ENCODE results near the gene MAGED2.
A peak's percentile ranks its signal among the peaks of the same experiment; 100 is the strongest.
"Not testable (repeated sequence)": the region's sequence is repeated elsewhere in the genome, so short reads cannot be mapped to it uniquely, and the experiment has no call there.

Gene MAGED2

DNA sequence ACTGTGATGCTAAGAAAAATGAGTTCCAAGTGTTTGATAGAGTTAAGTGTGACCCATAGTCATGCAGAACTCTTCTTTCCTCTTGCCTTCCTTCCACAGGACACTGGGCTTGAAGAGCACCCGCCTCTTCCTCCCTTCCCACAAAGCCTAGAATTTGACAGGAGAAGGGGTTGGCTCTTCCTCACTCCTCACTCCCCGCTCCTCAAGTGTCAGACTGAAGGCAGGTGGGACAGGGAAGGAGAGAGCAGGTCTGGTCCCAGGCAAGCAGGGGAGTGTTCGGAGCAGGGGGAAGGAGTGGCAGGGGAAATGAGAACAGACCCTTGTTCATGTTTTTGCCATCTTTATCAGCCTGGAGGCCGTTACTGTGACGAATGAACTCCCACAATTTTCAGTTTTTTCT is 10.7 kb downstream of the MAGED2 start:
- DNase-seq = no peak

- no peak for DNase-seq
These were observed 11.7 kb downstream of the MAGED2 start for GRCh38 chrX:54819201-54819600.

- no peak for DNase-seq
These were observed 13.2 kb downstream of the MAGED2 start for GRCh38 chrX:54820737-54821136.

DNA sequence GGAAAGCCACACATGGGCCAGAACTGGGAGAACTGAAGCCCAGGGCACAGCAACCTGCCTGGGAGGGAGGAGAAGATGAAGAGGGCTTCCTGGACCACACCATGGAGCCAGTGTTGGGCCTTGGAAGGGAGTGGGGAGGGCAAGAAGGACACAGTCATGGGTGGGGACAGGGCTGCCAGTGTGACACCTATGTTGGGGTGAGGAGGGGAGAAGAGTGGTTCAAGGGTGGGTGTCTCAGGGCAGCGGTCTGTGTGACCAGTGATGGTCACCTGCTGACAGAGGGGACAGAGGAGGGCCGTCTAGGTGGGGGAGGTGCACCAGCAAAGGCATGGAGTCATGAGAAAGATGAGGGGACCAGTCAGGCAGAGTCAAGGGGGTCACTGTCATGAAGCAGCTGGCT is 13.8 kb downstream of the MAGED2 start:
- DNase-seq = no peak

- no peak for DNase-seq
These were observed 16.6 kb downstream of the MAGED2 start for GRCh38 chrX:54824195-54824594.

DNA sequence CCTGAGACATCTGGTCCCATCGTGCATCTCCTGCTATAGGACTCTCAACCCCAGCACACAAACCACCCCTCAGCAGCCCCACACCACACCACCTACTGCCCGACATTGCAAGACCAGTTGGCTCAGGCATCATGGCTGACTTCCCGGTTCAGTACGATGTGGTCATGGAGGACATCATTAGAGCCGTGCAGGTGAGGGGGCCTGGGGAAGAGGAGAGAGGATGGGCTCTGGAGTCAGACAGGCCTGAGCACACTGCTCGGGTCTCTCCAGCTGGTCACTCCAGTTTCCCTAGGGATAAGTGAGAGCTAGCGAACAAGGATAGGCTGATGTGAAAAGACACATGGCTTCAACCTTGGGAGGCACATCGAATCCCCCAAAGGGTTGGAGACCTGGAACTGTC is 17.2 kb downstream of the MAGED2 start:
- DNase-seq = no peak

DNA sequence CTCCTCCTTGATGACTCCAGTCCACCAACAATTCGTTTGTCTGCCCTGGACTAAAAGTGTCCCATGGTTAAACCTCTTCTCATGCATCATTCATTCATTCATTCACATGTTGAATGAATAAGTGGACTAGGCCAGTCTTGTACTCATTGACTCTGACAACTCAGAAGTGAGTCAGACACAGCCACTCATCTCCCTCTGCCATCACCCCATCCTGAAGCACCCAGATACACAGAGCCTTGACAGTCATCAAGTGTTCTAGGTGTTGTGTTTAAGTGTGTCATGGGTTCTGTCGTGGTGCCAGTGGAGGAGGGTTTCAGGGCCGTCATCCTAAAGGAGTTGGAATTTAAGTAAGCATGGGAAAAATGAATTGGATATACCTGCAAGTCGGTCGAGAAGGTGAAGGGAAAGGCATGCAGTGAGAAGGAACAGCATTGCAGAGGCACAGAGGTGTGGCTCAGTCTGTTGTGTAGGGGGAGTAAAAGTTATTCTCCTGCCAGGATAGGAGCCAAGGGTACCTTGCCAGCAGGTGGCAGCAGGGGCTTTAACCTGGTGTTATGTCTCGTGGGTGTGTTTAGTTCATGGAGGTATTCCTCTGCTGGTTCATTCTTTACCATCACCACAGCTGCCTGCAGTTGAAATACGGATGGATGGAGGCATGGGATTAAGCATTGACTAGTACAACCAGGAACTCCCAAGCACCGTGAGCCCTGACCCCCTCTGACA is 18.3 kb downstream of the MAGED2 start:
- no peak for DNase-seq

- no peak for DNase-seq
These were observed 19.1 kb downstream of the MAGED2 start for GRCh38 chrX:54826598-54826997.

GRCh38 chrX:54838583-54838982 is 31.0 kb downstream of the MAGED2 start:
- DNase-seq = no peak

DNA sequence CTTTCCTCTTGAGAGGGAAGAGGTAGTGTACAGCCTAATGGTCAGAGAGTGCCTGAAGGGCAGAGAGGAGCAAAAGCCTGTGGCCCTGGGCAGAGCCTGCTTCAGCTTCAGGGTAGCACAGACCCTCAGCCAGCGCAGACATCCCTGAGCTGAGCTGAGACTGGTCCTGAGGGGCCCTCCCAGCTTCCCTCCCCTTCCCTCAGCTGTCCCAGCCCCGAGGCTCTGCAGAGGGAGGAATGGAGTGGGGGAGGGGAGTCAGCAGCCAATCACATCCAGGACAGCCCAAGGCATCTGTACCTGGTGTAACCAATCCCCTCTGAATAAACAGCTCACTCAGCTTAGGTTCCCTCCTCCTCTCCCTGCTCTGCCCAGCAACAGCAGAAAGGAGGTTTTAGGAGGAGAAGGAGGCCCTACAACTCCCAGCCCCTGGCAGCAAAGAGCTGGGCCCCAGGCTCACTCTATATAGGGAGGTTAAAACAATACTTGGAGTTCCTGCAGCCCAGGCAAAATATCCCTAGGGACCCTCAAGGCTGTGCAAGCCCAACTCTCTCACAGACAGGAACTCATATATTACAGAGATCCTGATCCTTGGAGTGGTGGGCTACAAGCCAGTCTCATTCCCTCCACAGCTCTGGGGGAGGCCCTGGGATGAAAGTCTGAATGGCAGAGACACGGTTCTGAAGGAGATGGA is 33.8 kb downstream of the MAGED2 start:
- DNase-seq = peak in 1 of 3 experiments; percentile 18

GRCh38 chrX:54842607-54843006 is 35.1 kb downstream of the MAGED2 start:
- DNase-seq = no peak

GRCh38 chrX:54843050-54843449 is 35.5 kb downstream of the MAGED2 start:
- no peak for DNase-seq

DNA sequence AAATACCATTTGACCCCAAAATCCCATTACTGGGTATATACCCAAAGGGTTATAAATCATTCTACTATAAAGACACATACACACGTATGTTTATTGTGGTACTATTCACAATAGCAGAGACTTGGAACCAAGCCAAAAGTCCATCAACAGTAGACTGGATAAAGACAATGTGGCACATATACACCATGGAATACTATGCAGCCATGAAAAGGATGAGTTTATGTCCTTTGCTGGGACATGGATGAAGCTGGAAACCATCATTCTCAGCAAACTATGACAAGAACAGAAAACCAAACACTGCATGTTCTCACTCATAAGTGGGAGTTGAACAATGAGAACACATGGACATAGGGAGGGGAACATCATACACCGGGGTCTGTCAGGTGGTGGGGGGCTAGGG is 40.2 kb downstream of the MAGED2 start:
- DNase-seq = not testable (repeated sequence)

- peak in 2 of 3 experiments; percentile 6 to 19 for DNase-seq
These were observed 57.7 kb downstream of the MAGED2 start for GRCh38 chrX:54865208-54865607.

All from NCI-H1417 (cell line).